NOMO-1 (cell line): ENCODE results near the gene ZBTB7A.

Experiments
- DNase-seq, 2 experiments: peaks; one replicate each; lab custom pipeline; 2025; ENCODE audit not compliant: unreplicated experiment in 2 of 2; lab: John Stamatoyannopoulos, UW

ZBTB7A gene

DNA sequence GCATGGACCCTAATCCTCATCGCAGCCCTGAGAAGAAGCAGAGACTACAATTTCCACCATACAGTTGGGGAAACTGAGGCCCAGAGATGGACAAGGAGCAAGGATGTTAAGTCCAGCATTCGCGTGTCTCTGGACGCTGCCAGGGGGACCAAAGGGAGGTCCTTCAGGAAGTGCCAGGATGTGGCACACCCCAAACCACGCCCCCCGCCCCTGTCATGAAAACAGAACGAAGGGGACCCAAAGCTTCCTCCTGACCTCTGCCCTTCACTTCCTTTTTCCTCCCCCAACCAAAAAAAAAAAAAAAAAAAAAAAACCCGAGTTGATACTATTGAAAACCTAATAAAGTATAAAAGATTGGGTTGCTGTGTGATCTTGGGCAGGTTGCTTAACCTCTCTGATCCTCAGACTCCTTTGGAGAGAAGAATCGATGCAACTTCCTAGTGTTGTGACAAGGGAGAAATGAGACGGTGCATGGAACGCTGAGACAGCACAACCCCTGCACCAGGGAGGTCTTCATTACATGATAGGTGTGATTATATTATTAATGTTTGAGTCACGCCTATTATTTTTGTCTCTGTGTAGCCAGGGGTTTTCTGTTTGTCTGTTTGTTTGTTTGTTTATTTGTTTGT lies 2.7 kb upstream of the ZBTB7A start:
- DNase-seq = peak in 1 of 2 experiments; percentile 29

DNA sequence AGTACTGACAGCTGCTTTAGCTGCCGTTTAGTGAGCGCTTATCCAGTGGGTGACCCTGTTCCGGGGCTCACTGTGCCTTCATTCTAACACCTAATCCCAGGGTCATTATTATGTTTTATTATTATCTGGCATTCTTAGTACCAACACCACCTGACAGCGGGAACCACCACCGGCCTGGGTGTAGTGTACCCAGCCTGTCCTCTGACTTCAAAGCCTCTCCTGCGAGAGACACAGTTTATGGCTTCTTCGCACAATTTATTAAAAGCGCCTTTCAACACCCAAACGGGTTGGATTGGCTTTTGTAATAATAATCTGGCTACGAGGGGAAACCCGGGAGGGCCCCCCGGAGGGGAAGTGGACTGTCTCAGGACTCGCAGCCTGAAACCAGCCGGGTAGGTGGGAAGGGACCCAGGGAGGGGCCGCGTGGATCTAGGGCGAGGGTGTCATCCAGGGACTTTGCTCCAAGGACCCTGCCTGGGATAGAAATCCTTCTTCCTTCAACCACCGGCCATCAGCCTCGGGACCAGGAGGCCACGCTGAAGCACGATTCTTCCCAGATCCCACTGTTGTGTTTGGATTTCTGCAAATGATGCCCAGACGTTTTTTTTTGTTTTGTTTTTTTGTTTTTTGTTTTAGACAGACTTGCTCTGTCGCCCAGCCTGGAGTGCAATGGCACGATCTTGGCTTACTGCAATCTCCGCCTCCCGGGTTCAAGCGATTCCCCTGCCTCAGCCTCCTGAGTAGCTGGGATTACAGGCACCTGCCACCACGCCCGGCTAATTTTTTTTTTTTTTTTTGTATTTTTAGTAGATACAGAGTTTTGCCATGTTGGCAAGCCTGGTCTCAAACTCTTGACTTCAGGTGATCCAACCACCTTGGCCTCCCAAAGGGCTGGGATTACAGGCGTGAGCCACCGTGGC lies 1.6 kb upstream of the ZBTB7A start:
- DNase-seq = peak; percentile 29 to 35

DNA sequence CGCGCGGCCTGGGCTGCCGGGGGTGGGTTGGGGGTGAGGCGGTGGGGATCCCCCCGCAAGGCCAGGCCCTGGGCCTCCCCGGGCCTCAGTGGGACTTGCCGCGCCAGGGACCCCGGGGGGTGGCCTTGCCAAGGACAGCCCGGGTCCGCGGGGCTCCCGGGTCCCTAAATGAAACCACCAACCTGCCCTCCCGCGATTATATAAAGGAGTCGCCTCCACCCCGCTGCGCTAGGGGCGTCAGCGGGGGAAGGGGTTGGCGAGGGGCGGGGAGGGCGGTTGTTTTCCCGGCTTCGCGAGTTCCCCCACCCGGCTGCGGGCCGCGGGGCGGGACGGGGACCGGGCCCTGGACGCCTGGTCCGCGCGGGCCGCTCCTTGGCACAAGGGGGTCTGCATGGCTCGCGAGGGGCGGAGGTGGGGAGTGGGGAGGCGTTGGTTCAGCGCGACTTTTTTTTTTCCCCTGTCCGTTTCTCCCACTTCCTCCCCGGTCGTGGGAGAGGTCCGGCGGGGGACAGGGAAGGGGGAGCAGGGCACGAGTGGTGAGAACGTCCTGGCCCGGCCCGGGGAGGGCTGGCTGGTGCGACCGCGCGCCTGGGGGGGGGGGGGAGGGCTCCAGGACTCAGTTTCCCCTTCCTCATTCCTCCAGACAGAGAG lies 822 bp upstream of the ZBTB7A start:
- peak in 1 of 2 experiments; percentile 41 for DNase-seq

DNA sequence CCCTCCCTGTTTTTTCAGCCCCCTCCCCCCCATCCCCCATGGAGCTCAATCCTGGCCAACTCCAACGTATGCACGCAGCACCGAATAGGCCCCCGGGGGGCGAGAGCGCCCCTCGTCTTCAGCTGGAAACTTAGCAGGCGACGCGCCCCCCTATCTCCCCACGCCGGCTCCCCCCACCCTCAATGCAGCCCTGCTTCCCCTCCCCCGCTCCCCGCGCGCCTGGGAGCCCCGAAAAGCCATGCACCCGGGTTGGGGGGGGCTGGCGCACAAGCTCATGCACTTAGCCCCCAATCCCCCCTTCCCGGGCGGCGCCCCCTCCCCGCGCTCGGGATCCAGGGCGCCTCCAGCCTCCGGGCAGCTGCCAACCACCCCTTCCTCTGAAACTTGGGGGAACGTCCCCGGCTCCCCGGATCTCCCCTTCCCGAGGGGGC lies 508 bp downstream of the ZBTB7A start:
- no peak for DNase-seq

DNA sequence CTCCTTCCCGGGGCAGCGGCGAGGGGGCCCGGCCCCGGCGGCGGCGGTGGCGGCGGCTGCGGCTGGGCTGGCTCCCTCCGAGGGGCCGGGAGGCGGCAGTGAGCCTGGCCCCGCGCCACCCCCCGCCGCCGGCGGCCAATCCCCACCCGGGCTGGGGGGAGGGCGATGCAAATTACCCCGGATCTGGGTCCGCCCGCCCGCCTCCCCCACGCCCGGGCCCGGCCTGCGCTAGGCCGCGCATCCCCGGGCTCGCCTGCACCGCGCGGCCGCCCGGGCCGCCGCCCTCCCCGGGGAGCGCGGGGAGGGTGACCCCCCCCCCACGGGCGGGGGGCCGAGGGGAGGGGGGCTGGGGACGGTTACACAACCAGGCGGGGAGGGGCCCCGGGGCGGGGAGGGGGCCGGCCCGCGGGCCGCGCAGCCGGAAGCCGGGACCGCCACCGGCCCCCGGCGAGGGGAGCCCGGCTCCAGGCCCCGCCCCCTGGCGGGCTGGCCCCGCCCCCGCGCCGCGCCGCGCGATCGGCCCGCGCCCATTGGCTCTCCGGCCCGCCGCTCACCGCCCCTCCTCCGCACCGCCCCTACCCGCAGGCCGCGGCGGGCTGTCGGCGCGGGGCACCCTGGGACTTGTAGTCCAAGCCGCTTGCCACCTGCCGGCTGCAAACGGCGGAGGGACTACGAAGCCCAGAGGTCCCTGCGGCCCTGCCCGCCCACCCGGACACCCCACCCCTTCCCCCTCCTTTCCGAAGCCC lies 1.1 kb downstream of the ZBTB7A start:
- DNase-seq = peak; percentile 87 to 93

DNA sequence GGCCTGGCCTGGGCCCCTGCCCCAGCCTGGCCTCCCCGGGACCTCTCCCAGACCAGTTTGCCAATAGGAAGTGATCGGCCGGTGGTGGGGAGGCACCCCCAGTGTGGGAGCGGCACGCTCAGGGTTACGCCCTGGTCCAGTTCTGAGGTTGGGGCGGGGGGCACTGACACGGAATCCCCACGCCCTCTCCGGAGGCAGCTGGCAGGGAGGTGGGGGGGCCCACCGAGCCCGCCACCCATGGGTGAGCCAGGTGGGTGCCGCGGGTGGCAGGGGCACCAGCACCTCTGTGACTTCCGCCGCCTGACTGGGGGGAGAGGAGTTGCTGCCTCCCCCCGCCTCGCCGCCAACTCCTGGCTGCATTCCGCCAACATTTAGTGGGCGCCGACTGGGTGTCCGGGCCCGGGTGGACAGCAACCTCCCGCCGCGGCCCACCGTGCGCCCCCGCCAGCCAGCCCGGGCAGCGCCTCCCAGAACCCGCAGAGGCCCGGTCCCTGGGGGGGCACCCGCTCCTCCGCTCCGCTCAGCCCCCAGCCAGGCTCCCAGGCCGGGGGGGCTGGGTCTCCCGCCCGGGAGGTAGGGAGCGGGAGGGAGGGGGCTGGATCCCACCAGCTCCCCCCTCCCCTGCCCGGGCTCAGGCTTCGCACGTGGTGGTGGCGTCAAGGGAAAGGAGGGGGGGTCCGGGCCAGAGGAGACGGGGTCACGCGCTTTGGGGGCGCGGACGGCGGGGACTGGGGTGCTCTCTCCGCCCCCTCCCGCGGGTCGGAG lies 2.0 kb downstream of the ZBTB7A start:
- DNase-seq = peak; percentile 6 to 40

DNA sequence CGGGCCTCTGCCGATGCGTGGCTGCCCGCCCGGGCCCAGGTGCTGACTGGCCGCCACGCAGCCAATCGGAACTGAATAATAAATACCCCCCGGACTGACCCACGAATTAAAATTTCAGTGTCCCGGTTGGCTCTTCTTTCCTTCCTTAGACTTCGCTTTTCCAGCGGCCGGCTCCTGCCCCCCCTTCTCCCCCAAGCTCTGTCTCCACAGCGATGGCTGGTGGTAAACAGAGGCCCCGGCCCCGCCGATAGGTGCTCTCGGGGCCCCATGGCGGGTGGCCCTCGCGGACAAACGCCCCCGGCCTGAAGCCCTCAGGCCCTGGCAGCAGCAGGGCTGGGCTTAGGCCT lies 2.6 kb downstream of the ZBTB7A start:
- DNase-seq = no peak

DNA sequence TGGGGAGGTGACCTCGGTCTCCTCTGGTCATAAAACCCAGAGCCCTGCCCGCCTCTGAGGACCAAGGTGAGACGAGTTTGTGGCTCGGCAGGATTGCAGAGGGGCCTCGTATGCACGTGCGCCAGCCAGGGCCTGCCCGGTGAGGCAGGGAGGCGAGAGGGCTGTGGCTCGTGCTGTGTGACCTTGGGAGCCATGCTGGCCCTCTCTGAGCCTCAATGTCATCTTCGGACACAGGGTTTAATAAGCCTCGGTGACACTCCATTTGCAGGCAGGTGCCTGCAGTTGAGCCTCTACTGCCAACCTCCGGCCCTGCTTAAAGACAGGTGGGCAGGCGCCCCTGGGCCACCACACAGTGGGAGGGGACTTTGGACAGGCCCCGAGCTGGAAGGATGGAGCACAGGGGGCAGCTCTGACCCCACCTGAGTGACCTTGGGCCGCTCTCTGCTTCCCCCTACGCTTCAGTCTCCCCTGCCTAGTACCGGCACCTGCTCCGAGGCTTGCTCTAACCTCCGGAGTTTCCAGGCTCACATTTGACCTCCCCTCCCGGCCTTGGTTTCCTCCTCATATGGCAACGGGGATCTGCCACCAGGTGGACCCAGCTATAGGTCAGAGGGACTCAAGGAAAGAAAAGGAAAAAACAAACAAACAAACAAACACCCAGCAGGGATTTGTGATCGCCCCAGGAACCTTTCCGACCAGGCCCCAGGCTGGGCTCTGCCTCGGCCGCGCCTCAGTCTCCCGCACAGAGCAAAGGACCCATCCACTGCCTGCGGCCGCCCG lies 3.1 kb downstream of the ZBTB7A start:
- DNase-seq = no peak

DNA sequence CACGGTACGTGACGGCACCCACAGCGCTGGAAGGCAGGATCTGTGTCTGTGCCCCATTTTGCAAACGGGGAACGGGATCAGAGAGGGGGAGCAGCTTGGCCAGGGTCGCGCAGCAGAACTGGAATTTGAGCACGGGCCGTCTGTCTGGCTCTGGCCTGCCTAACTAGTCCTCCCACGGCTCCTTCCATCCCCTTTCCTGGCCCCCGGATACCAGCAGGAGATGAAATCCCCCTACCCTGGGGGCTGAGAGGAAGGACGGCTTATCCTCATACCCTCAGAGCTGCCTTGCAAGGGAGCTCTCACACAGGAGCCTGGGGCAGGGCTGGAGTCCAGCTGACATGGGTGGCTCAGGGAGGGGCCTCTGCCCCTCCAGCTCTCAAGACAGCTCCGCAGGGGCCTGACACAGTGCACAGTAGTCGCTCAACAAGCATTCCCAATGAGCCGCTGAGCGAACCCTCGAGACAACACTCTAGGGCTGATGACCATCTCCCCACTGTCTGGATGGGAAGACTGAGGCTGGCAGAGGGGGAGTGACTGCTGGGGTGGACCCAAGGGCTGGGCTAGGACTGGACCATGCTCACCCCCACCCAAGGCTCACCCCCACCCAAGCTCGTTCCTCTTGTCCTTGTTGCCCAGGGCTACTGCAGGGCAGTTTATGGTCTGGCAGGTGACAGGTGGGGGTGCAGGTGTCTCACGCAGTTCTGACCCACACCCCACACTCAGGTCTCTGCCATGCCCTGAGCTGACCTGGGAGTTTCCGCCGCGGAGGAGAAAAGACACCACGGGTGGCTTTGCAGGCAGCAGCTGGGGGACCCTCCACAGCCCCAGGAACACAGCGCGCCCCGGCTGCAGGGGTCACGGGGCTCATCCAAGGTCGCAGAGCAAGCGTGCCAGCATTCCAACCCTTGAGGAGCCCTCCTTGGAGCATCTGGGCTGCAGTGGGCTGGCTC lies 4.0 kb downstream of the ZBTB7A start:
- DNase-seq = no peak

DNA sequence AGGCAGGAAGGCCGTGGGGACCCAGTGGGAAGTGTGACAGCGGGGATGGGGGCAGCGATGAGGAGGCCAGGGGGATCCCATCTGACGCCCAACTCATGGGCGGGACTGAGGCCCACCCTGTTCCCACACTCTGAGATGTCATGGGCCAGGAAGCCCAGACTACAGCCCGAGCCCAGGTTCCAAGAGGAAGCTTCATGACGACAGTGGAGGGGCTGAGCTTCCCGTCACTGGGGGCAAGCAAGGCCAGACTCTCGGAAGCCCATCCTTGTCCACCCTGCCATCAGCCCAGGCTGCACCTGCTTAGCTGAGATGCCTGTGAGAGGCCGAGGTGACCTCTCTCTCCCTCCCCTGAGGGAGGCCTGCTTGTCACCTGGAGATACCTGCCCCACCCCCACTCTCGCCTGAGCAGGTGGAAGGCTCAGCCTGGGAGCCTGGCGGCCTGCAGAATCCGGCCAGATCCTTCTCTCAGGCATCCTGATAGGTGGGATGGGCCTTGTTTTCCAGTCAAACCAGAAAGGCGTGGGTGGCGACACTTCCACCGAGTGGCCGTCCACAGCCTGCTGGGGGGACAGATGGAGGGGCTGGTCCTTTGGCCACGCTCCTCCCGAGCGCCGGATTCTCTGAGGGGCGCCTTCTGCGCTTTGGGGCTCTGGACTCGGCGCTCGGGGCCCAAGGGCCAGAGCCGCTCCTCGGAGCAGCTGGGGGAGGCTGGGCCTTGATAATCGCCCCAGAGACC lies 4.8 kb downstream of the ZBTB7A start:
- no peak for DNase-seq

DNA sequence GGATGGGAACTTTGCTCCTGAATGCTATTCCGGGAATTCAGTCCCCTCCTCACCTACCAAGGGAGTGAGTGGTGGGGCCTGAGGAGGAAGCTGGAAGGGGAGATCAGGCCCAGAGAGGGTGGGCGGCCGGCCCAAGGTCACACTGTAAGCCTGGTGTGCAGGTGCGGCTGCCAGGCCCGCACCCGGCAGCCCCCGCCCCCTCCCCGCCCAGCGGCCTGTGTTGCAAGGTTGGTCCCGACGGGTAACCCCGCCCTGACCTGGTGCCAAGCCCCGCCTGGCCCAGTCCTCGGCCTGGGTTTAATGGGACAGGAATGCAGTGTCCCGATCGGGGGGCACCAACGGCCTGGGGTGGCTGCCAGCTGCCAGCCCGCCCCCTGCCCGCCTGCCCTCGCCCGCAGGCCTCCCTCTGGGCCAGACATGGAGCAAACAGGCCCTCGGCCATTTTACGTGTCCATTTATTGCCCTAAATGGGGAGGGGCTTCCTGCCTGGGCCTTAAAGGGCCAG lies 5.5 kb downstream of the ZBTB7A start:
- DNase-seq = peak; percentile 80 to 81

DNA sequence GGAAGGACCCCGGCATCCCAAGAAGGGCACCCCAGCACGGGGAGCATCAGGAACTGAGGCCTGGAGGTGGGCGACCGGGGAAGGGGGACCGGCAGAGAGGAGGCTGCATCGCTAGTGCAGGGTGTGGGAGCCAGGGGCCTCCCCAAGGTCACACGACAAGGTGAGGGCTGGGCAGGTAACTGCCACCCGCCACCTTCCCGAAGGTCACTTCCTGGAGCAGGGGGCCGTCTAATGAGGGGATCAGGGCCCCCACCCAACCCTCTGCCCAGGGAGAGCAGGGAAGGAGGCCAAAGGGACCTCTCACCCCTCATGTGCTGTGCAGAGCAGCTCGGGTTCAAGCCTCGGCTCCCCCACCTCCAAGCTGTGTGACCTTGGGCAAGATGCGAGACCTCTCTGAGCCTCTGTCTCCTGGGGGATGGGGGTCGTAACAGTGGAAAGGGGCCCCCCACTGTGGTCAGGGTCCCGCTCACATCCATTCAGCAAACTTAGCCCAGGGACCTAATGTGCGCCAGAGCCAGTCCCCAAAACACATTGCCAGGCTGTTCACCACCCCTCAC lies 6.0 kb downstream of the ZBTB7A start:
- no peak for DNase-seq

DNA sequence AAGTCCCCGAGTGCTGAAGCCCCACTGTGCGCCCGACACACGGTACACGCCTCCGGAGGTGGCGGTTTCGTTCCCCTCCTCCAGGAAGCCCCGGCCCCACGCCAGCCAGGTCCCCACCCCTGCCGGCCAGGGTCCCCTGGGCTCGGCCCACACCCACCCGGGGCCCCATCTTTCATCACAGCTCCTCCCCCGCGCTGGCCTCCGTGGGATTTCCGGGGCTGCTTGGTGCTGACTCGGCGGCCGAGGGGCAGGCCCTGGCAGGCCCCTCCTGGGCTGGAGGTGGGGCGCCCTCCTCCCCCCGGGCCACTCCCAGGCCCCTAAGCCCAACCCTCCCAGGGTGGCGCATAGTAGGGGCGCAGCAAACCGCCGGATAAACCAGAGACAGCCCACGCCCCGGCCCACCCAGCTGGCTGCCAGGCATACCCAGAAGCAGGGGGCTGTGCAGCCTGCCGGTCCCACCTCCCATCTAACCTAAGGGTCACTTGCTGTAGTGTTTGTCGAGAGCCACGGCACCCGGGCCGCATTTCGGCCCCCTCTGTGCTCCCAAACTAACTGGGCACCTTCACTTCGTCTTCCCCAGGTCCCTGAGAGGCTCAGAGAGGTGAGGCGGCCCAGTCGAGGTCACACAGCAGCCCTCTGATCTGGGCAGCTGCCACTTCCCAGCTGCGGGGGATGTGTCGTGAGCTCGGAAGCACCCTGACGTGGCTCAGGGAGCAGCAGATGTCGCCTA lies 6.6 kb downstream of the ZBTB7A start:
- DNase-seq = peak; percentile 48 to 71

DNA sequence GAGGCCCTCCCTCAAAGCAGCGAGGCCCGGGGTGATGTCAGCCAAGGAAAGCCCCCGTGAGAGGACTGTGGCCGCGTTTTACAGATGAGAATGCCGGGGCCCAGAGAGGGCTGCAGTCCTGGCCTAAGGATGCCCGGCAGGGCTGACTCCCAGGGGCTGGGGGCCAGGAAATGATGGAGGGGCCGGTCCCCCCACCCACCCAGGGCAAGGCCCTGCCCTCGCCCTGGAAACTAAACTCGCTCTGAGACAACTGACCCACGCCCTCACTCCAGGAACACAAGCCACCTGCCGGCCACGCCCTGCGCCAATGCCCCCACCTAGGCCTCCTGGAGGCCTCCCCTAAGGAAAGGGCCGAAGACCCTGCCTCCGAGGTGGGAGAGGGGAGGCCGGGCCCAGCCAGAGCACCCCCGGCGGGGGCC lies 7.2 kb downstream of the ZBTB7A start:
- peak in 1 of 2 experiments; percentile 71 for DNase-seq

DNA sequence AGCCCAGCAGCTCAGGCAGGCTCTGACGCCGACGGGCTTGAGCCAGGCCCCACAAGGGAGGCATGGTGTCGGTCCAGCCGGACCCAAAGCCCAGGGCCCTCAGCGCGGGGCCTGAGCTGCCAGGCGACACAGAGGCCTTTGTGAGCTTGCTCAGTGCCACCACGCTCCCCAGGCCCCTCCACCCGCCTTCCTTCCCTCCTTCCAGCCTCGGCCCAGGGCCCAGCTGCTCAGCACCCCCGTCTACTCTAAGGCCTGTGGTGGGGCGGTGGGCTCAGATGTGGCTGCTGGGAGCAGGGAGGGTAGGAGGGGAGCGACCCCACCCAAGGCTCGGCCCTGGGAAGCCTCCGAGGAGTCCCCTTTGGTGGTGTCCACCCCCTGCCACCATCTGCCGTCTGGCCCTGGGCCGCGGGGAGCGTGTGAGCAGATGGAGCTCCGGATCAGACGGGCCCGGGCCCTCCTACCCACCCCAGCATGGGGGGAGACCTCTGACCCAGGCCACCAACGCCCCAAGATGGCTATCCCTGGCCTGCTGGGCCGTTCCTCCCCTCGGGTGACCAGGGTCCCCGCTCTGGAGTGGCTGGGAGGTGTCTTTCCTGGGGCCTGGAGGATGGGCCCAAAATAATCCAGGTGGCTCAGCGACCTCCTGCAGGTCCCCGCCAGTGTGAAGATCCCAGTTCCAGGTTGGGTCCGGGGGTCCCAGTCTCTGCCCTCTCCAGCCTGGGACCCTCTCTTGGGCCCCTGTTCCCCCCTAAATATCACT lies 7.8 kb downstream of the ZBTB7A start:
- DNase-seq = no peak
